IPS DF 4.7 (cell line): ENCODE results near the gene C1QTNF8.

Source experiments
- DNase-seq: peaks from one replicate; pipeline ENCODE4 v3.0.0-alpha.2; 2013; ENCODE audit warnings: low spot score; ENCODE audit errors: extremely low read depth

The C1QTNF8 gene

GRCh38 chr16:1127971-1128715, 32.1 kb upstream of the C1QTNF8 start:
- no peak for DNase-seq

GRCh38 chr16:1127101-1127500, 31.1 kb upstream of the C1QTNF8 start:
- no peak for DNase-seq

- DNase-seq = no peak
These were observed 30.5 kb upstream of the C1QTNF8 start for GRCh38 chr16:1126586-1126985.

GRCh38 chr16:1126044-1126443, 30.0 kb upstream of the C1QTNF8 start:
- DNase-seq = no peak

GRCh38 chr16:1125471-1125870, 29.4 kb upstream of the C1QTNF8 start:
- DNase-seq = no peak

GRCh38 chr16:1124795-1125194, 28.8 kb upstream of the C1QTNF8 start:
- DNase-seq = no peak

GRCh38 chr16:1124291-1124690, 28.2 kb upstream of the C1QTNF8 start:
- DNase-seq = no peak

- DNase-seq = no peak
These were observed 27.6 kb upstream of the C1QTNF8 start for GRCh38 chr16:1123525-1124230.

- DNase-seq = no peak
These were observed 26.3 kb upstream of the C1QTNF8 start for GRCh38 chr16:1122398-1122765.

- no peak for DNase-seq
These were observed 25.8 kb upstream of the C1QTNF8 start for GRCh38 chr16:1121601-1122397.

GRCh38 chr16:1121009-1121408, 25.0 kb upstream of the C1QTNF8 start:
- DNase-seq = no peak

- no peak for DNase-seq
These were observed 24.5 kb upstream of the C1QTNF8 start for GRCh38 chr16:1120577-1120941.

- no peak for DNase-seq
These were observed 23.9 kb upstream of the C1QTNF8 start for GRCh38 chr16:1119766-1120576.

- DNase-seq = no peak
These were observed 23.1 kb upstream of the C1QTNF8 start for GRCh38 chr16:1119129-1119528.

- DNase-seq = no peak
These were observed 21.9 kb upstream of the C1QTNF8 start for GRCh38 chr16:1117926-1118325.

- DNase-seq = no peak
These were observed 21.3 kb upstream of the C1QTNF8 start for GRCh38 chr16:1117176-1117900.

- no peak for DNase-seq
These were observed 20.6 kb upstream of the C1QTNF8 start for GRCh38 chr16:1116693-1117077.

- no peak for DNase-seq
These were observed 18.0 kb upstream of the C1QTNF8 start for GRCh38 chr16:1113889-1114526.

GRCh38 chr16:1113489-1113888, 17.4 kb upstream of the C1QTNF8 start:
- DNase-seq = no peak

- DNase-seq = no peak
These were observed 16.6 kb upstream of the C1QTNF8 start for GRCh38 chr16:1112506-1113184.
